HG03095 (cell line): ENCODE results near the gene DHX58.

ENCODE experiments used
- ATAC-seq: cut with Tn5 transposase; IDR thresholded peaks from one replicate; pipeline ENCODE4 v1.9.1; 2021; ENCODE audit warnings: moderate library complexity; ENCODE audit not compliant: unreplicated experiment

The DHX58 gene

GRCh38 chr17:42056635-42057034 lies 55.9 kb downstream of the DHX58 start:
- ATAC-seq = no peak

DNA sequence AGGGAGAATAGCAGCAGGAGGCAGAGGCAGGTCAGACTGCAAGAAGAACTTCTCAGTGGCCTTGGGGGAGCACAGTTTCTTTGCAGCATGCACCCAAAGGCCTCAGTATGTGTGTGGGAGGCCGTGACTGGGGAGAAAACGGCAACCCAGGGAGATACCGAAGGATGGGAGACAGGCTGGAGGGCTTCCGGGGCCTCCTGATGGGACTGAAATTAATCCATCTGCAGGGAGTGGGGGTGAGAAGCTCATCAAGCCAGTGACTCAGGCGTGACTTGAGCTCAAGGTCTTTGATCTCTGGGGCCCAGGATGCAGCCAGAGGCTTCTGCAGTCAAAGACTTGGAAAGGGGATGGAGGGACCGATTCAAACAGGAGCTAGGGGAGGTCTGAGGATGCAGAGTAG lies 57.0 kb downstream of the DHX58 start:
- ATAC-seq = no peak

DNA sequence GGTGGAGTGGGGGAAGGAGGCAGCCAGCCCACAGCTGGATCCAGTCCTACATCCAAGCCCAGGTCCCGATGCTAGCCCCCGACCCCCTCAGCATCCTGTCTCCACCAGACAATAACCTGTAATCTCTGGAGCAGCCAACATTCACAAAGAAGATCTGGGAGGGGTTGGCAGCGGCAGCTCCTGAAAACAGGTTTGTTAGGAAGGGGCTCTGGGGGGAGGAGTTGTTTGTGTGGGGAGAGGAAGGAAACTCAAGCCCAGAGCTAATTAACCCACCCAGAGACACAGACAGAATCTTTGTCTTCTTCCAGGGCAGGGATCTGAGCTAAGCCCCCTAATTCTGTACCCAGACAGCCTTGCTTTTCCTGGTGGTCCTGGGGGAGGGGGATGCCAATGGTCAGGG lies 57.5 kb downstream of the DHX58 start:
- ATAC-seq = no peak

DNA sequence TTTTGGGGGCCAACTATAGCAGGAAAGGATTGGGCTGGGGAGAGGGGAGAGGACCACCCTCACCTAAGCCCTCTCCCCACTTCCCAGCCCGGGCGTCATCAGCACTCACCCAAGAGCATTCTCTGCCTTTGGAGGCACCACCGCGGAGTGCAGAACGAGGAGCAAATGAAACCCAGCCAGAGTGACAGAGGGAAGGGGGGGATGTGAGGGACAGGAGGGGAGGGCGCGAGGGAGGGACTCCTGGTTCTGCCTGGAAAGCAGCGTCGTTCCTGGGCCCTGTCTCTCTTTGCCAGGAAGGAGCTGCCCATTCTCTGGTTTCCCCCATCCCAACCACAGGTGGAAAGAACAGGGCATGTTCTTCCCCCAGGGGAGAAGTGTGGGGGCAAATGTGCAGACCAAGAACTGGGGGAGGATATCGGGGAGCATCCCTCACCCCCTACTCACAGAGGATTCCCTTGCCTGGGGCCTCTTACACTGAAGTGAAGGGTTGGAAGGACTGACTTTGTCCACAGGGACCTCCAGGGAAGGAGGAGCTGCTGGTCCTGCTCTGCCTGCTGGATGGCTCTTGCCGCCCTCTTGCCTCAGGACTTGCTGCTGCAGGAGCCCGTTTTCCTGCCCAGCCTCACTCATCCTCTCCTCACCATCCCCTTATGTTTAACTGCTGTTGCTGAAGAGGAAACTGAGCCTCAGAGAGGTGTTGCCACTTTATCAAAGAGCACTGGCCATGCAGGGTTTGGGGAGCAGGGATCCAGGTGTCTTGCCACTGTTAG lies 58.6 kb downstream of the DHX58 start:
- ATAC-seq = no peak

GRCh38 chr17:42052346-42052877 lies 60.1 kb downstream of the DHX58 start:
- no peak for ATAC-seq

- ATAC-seq = no peak
These were observed 60.9 kb downstream of the DHX58 start for GRCh38 chr17:42051645-42052044.
